HPDE6-E6E7 (cell line): ENCODE results near the gene ADCY2.

ENCODE experiments used
- DNase-seq: peaks from one replicate; pipeline ENCODE4 v3.0.0; 2011; ENCODE audit warnings: missing footprints; ENCODE audit errors: extremely low spot score

Gene ADCY2

GRCh38 chr5:7592910-7593309, 197.0 kb downstream of the ADCY2 start:
- DNase-seq: no peak

DNA sequence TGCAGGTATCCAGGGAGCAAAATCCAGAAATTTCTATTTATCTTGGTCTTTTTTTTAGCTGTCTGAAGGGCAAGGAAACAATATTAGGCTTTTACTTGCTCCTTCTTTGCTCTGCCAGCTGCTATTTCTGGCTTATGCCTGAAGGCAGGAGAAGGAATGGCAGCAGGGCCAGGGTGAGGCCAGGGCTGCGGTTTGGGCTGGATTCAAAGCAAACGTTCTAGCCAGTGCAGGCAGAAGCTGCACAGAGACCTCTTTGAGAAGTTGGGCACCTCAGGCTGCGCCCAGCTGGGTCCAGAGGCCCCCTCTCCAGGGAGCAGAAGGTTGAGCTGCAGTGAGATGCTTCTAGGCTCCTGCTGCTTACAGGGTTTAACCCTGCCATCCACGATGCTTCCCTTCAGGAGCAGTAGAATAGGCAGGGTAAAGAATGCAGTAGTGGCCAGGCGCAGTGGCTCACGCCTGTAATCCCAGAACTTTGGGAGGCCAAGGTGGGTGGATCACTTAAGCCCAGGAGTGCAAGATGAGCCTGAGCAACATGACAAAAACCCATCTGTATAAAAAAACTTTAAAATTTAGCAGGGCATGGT, 201.2 kb downstream of the ADCY2 start:
- DNase-seq: no peak

GRCh38 chr5:7606840-7607465, 211.0 kb downstream of the ADCY2 start:
- DNase-seq: no peak

- DNase-seq: no peak
Observed at GRCh38 chr5:7608772-7609171, 212.8 kb downstream of the ADCY2 start.

GRCh38 chr5:7609726-7610125, 213.8 kb downstream of the ADCY2 start:
- DNase-seq: no peak

DNA sequence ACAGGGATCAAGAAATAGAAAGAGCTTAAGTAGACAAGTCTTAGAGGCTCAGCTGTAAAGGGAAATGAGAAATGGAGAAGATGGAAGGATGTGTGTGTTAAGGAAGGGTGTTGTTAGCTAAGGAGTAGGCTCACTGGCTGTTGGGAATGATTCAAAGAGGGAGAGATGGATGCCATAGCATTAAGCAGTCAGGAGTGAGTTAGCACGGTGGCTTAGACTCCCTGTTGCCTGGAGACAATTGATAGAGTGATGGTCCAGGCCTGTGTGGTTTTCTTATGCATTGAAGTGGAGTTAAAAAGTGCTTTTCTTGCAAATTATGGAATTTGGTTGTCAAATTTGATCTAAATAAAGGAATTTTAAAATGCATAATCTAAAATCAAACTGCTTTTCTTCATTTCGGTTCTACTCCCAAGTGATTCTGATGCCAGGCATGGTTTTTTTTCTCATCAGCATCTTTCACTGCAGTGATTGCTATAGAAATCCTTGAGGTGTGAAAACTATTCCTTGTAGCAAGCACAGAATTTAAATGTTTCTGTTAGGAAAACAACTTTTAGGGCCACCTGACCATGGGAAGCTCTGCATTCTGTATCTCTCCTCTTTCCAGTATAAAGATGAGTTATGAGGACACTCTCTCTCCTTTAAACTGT, 214.7 kb downstream of the ADCY2 start:
- DNase-seq: no peak

- DNase-seq: no peak
Observed at GRCh38 chr5:7611518-7611917, 215.6 kb downstream of the ADCY2 start.

GRCh38 chr5:7615566-7616061, 219.7 kb downstream of the ADCY2 start:
- DNase-seq: no peak

GRCh38 chr5:7616897-7617296, 221.0 kb downstream of the ADCY2 start:
- no peak for DNase-seq

- DNase-seq: no peak
Observed at GRCh38 chr5:7622498-7622897, 226.6 kb downstream of the ADCY2 start.

- no peak for DNase-seq
Observed at GRCh38 chr5:7625740-7626139, 229.8 kb downstream of the ADCY2 start.

DNA sequence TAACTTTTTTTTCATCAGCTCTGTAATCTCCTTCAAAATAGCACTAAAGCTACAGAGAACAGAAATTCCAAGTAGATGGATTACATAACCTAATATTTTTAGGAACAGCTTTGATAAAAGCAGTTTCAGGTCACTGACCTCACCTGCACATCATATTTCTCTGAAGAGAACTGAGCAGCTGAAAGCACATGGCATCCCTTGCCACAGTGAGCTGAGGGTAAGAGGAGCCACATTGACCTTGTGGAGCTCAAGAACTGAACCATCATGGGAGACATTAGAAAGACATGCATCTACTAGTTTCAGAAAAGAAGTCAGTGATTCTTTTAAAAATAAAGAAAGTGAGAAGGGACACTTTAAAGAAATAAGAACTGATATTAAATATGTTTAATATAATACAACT, 232.3 kb downstream of the ADCY2 start:
- DNase-seq: no peak

- no peak for DNase-seq
Observed at GRCh38 chr5:7628820-7629219, 232.9 kb downstream of the ADCY2 start.

DNA sequence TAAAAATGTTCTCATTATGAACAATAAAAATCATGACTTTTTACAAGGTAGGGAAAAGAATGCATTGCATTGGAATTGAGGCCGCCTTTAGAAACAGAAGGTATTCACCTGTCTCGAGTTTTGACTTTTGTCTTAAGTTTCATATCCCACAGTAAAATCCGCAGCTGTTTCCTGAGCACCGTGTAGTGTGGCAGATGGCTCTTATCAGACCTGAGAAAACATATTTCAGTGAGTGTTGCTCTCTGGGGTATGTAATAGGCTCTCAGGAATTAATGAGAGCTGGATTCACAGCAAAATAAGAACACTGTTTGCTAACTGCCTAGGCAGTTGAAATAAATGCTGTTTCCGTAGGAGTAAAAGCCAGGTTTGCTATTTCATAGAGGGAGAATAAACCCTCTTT, 233.6 kb downstream of the ADCY2 start:
- no peak for DNase-seq

DNA sequence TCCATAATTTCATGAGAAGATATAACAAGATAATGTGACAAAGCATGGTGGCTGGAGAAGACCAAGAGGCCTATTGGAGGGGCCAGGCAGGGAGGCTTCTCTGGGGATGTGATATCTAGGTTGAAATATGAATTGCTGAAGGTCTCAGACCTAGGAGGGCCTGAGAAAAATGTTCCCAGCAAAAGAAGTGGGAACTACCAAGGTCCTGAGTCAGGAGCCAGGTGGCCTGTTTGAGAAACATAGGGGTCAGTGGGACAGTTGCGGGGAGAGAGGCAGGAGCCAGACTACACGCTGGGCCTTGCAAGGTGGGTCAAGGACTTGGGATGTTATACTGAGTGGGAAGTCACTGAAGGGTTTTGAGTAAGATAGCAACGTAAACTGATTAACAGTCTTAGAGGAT, 238.9 kb downstream of the ADCY2 start:
- DNase-seq: no peak

DNA sequence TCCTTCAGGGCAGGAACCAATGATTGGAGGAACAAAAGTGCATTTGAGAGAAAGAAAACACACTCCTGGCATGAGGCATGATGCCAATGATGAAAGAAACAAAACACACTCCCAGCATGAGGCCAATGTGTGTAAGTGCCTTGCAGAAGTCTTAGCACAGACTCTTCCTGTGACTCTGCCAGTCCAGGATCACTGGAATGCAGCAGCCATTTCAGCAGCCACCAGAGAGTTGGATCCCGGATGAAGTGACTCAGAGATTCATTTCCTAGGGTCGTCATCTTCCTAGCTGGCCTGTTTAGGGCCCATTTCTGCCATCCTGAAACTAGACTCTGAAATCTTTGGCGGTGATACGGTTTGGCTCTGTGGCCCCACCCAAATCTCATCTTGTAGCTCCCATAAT, 242.5 kb downstream of the ADCY2 start:
- DNase-seq: no peak

DNA sequence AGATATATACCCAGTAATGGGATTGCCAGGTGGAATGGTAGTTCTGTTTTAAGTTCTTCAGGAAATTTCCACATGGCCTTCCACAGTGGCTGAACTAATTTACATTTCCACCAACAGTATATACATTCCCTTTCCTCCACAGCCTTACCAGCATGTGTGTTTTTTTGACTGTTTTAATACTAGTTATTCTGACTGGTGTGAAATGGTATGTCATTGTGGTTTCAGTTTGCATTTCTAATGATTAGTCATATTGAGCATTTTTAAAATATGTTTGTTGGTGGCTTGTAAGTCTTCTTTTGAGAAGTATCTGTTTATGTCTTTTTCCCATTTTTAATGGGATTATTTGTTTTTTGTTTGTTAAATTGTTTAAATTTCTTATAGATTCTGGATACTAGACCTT, 246.1 kb downstream of the ADCY2 start:
- no peak for DNase-seq

GRCh38 chr5:7644723-7645122, 248.8 kb downstream of the ADCY2 start:
- no peak for DNase-seq

DNA sequence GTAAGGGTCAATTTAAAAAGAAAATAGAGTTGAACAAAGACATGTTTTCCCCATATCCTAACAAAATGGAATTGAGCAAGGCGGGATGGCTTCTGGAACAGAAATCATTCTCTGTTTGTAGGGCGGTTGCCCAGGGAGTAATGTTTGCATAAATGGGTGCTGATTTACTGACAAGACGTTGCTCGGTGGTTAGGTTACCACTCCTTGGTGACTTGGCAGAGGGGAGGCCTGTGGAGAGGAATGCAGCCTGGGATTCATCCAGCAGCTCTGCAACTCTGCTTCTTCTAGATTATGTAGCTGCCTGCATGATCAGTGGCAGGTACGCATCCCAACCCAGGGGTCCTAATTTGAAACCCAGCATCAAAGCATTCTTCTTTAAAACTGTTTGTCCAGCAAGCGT, 254.8 kb downstream of the ADCY2 start:
- no peak for DNase-seq

- no peak for DNase-seq
Observed at GRCh38 chr5:7653046-7653445, 257.1 kb downstream of the ADCY2 start.

GRCh38 chr5:7657153-7657552, 261.2 kb downstream of the ADCY2 start:
- DNase-seq: no peak

- no peak for DNase-seq
Observed at GRCh38 chr5:7659420-7659819, 263.5 kb downstream of the ADCY2 start.

DNA sequence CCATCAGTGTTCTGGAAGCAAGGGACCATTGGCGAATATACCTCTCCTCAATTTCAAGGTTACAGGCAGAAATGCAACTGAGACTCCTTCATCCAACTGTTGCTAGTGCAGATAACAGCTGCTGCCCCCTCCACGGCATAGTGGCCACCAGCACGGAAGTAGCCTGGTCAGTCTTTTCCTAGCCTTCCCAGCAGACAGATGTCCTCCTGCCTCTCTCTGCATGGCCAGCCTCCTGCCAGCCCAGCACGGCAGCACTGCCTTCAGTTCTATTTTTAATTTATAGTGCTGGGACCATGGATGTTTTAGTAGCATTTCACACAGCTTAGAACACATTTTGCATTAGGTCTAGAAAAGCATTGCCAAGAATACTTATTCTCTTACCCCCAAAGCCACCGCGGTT, 266.4 kb downstream of the ADCY2 start:
- DNase-seq: no peak
